ENCODE data around the gene WDR33.

Gene WDR33

GRCh38 chr2:127664065-127664894, 146.7 kb downstream of the WDR33 start (continued):
- TF ChIP-seq ZBTB49 (tag by site-specific recombination; IDR thresholded peaks at IDR 0.05; ENCODE audit: low read depth) (no peak), KLF10 (tag by site-specific recombination; IDR thresholded peaks at IDR 0.05) (no peak), ZNF350 (tag by site-specific recombination; IDR thresholded peaks at IDR 0.05) (no peak), ZNF626 (tag by site-specific recombination; IDR thresholded peaks at IDR 0.05) (no peak)

DNA sequence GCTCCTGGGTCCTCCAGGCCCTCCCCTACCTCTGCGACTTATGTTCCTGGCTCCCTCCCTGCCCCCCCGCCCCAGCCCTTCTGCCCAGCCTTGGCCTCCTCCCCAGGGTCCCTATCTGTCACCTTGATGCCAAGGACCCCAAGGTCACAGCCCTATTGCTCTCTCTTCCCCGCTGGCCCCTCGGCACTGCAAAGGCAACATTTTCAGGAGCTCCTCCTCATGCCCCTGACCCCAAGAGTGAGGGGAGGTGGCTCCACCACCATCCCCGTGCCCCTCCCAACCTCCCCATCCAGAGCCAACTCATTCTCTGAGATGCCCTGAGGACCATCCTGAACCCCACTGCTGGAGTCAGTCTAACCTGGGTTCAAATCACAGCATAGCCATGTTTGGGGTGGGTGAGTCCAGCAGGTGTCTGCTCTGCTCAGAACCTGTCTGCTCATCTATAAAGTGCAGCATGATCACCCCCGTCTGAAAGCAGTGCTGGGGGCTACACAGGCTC, 147.4 kb downstream of the WDR33 start:
- no peaks in the 10 kb centered on the region for H3K36me3 ChIP-seq (ENCODE audit: control insufficient read depth in 2 of 2, insufficient read depth in 1 of 2, low read length in 2 of 2)
- TF ChIP-seq ZNF292 (tag by site-specific recombination; IDR thresholded peaks at IDR 0.05; ENCODE audit: borderline replicate concordance, low read depth) (no peak), ZNF398 (tag by site-specific recombination; IDR thresholded peaks at IDR 0.05) (no peak), GFI1B (tag by site-specific recombination; IDR thresholded peaks at IDR 0.05) (no peak), ZNF585B (tag by site-specific recombination; IDR thresholded peaks at IDR 0.05) (no peak), ZNF169 (tag by site-specific recombination; IDR thresholded peaks at IDR 0.05) (no peak), ZNF404 (tag by site-specific recombination; IDR thresholded peaks at IDR 0.05) (no peak), ZFHX2 (tag by site-specific recombination; conservative IDR thresholded peaks at IDR 0.05) (no peak), ZNF221 (tag by site-specific recombination; IDR thresholded peaks at IDR 0.05; ENCODE audit: borderline replicate concordance) (no peak), ZFP37 (tag by site-specific recombination; IDR thresholded peaks at IDR 0.05) (no peak), HOXA7 (CRISPR knock-in tag; IDR thresholded peaks at IDR 0.05; ENCODE audit: borderline replicate concordance) (no peak), ZNF280D (tag by site-specific recombination; IDR thresholded peaks at IDR 0.05) (no peak), ZBTB11 (tag by site-specific recombination; conservative IDR thresholded peaks at IDR 0.05; ENCODE audit: low read depth) (no peak), ZNF501 (tag by site-specific recombination; IDR thresholded peaks at IDR 0.05) (no peak)
- TF ChIP-seq, protein P1, sequence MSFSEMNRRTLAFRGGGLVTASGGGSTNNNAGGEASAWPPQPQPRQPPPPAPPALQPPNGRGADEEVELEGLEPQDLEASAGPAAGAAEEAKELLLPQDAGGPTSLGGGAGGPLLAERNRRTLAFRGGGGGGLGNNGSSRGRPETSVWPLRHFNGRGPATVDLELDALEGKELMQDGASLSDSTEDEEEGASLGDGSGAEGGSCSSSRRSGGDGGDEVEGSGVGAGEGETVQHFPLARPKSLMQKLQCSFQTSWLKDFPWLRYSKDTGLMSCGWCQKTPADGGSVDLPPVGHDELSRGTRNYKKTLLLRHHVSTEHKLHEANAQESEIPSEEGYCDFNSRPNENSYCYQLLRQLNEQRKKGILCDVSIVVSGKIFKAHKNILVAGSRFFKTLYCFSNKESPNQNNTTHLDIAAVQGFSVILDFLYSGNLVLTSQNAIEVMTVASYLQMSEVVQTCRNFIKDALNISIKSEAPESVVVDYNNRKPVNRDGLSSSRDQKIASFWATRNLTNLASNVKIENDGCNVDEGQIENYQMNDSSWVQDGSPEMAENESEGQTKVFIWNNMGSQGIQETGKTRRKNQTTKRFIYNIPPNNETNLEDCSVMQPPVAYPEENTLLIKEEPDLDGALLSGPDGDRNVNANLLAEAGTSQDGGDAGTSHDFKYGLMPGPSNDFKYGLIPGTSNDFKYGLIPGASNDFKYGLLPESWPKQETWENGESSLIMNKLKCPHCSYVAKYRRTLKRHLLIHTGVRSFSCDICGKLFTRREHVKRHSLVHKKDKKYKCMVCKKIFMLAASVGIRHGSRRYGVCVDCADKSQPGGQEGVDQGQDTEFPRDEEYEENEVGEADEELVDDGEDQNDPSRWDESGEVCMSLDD (tag by site-specific recombination; IDR thresholded peaks at IDR 0.05), result no peak
- no peaks in the 10 kb centered on the region for H3K4me1 ChIP-seq (ENCODE audit: control insufficient read depth, insufficient read depth, low read length)
- H3K27ac ChIP-seq (ENCODE audit: extremely low read depth, low read depth, low read length), result no peak overlapping the region
- CTCF ChIA-PET, result interaction anchor here (2.3 kb wide), 1 partner anchor 72 kb away, joined by 8 read pairs; no protein-coding TSS in a partner anchor
- H3K4me3 ChIP-seq (ENCODE audit: low read depth, low read length), result no peak overlapping the region
- H3K9me3 ChIP-seq (ENCODE audit: control insufficient read depth, insufficient read depth, low read depth, low read length), result no peaks in the 10 kb centered on the region
- POLR2A ChIA-PET, result no interaction called here

Data from HEK293 (cell line).